PC-3 (cell line): ENCODE measurements around the gene ACKR3. TPM values are rescaled to one million over a fixed set of nuclear protein-coding genes. Genes with fewer than 3 reads are reported as not detected.

Experiments used
- ATAC-seq: fragments of 200-7000 bp; cut with Tn5 transposase; 2 replicates; pipeline ENCODE4 v1.9.1; 2020; ENCODE audit warnings: mild to moderate bottlenecking, moderate library complexity
- BruUV-seq: library from RNA; stranded (reverse); fragments of 400-500 nt; replicated peaks from 2 replicates; lab custom pipeline; 2021; lab: Mats Ljungman, UMichigan
- CTCF ChIA-PET: fragments of 300-600 bp; sonication (Branson Sonifier 250); formaldehyde crosslinking; loops from one replicate; lab custom pipeline; 2022; ENCODE audit warnings: antibody characterized with exemption; lab: Charles Lee
- POLR2A ChIA-PET: fragments of 300-600 bp; sonication (Branson Sonifier 250); formaldehyde crosslinking; loops from one replicate; lab custom pipeline; 2022; ENCODE audit warnings: antibody characterized with exemption; ENCODE audit not compliant: unreplicated experiment; lab: Charles Lee
- DNase-seq: peaks from one replicate; pipeline ENCODE4 v3.0.0-alpha.2; 2015
- H2AFZ ChIP-seq: fragments of 300-600 bp; sonication (generic); 2 replicates; pipeline ENCODE4 v1.6.0; 2016; ENCODE audit warnings: antibody characterized with exemption, low read length
- H3F3A ChIP-seq: fragments of 300-600 bp; sonication (generic); one replicate; pipeline ENCODE4 v1.6.0; 2017; ENCODE audit warnings: antibody characterized with exemption, low read length, control low read depth, mild to moderate bottlenecking; ENCODE audit not compliant: unreplicated experiment
- H3K27ac ChIP-seq: fragments of 300-600 bp; sonication (generic); 2 replicates; pipeline ENCODE4 v1.5.1; 2016; ENCODE audit warnings: mild to moderate bottlenecking, low read length
- H3K27me3 ChIP-seq: fragments of 300-600 bp; sonication (generic); 2 replicates; pipeline ENCODE4 v1.6.1; 2016; ENCODE audit warnings: low read length, mixed read lengths
- H3K36me3 ChIP-seq: fragments of 300-600 bp; sonication (generic); 2 replicates; pipeline ENCODE4 v1.6.1; 2016; ENCODE audit warnings: low read depth, mixed run types, low read length, mixed read lengths
- H3K4me1 ChIP-seq: fragments of 300-600 bp; sonication (generic); 2 replicates; pipeline ENCODE4 v1.5.1; 2016; ENCODE audit warnings: low read length; ENCODE audit not compliant: insufficient read depth
- H3K4me2 ChIP-seq: fragments of 300-600 bp; sonication (generic); 2 replicates; pipeline ENCODE4 v1.6.0; 2016; ENCODE audit warnings: low read length
- H3K4me3 ChIP-seq: fragments of 300-600 bp; sonication (generic); 2 replicates; pipeline ENCODE4 v1.5.1; 2016; ENCODE audit warnings: mild to moderate bottlenecking, low read length, mixed read lengths
- H3K79me2 ChIP-seq: fragments of 300-600 bp; sonication (generic); 2 replicates; pipeline ENCODE4 v1.6.1; 2017; ENCODE audit warnings: low read length, mixed read lengths
- H3K9ac ChIP-seq: fragments of 300-600 bp; sonication (generic); 2 replicates; pipeline ENCODE4 v1.6.0; 2016; ENCODE audit warnings: mild to moderate bottlenecking, low read length
- H3K9me2 ChIP-seq: fragments of 300-600 bp; sonication (generic); replicated peaks from 2 replicates; pipeline ENCODE4 v1.6.1; 2016; ENCODE audit warnings: mixed run types, low read length, mixed read lengths
- H3K9me3 ChIP-seq: fragments of 300-600 bp; sonication (generic); 2 replicates; pipeline ENCODE4 v1.6.1; 2016; ENCODE audit warnings: low read length, mixed read lengths
- H4K20me1 ChIP-seq: fragments of 300-600 bp; sonication (generic); 2 replicates; pipeline ENCODE4 v1.6.1; 2016; ENCODE audit warnings: low read length, mixed read lengths
- CTCF ChIP-seq: fragments of 300-600 bp; sonication (generic); conservative IDR thresholded peaks from 2 replicates; pipeline ENCODE4 v1.5.1; 2017; ENCODE audit warnings: antibody characterized with exemption, low read depth, mild to moderate bottlenecking, low read length
- EZH2 ChIP-seq: fragments of 300-600 bp; sonication (generic); IDR thresholded peaks from one replicate; pipeline ENCODE4 v1.6.1; 2017; ENCODE audit warnings: antibody characterized with exemption, mild to moderate bottlenecking, low read length; ENCODE audit not compliant: unreplicated experiment
- EZH2phosphoT487 ChIP-seq: fragments of 300-600 bp; sonication (generic); IDR thresholded peaks from 2 replicates; pipeline ENCODE4 v1.6.1; 2018; ENCODE audit warnings: mild to moderate bottlenecking, antibody characterized with exemption, low read length, borderline replicate concordance
- intact Hi-C: fragments of 100-400 bp; cut with micrococcal nuclease; formaldehyde crosslinking; loops from 2 replicates; pipeline ENCODE4 v1.9.0; 2023
- total RNA-seq: library from RNA; depleted of rRNA; stranded (reverse); fragments of >200 nt; gene quantifications from 2 replicates; pipeline ENCODE4 v1.2.3, GENCODE V29; 2014

The ACKR3 gene
- total RNA-seq, 1 experiment from 2014 or later, result 3.1 TPM

DNA sequence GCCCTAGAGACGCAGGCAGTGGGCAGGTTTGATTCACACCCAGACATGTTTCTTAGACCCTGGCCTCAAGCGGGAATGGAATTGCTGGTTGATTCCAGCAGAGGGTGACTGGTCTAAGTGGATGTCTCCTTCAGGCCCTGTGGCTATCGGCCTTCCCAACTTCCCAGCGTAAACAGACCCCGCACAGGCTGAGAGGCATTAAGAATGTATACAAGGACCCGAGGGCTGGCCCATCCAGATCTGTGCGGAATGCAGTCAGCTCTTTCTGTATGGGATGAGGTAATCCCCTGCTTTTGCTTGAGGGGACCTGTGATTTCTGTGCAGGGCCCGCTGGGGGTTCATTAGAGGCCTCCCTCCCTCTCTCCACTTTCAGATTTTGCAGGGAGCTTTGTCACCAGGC is 6.5 kb downstream of the ACKR3 start:
- Histone ChIP-seq H3K9me2 (no peaks in the 10 kb centered on the region), H4K20me1 (no peaks in the 10 kb centered on the region), H3K36me3 (no peaks in the 10 kb centered on the region), H3F3A (no peaks in the 10 kb centered on the region), H3K4me3 (no peak overlapping the region), H3K4me1 (0 out of 2 replicates have a peak, but pooled peaks cover 3% of the 10 kb centered on the region), H3K9ac (no peak overlapping the region), H2AFZ (no peak overlapping the region), H3K4me2 (no peak overlapping the region), H3K79me2 (no peaks in the 10 kb centered on the region), H3K27me3 (no peaks in the 10 kb centered on the region), H3K27ac (no peak overlapping the region), H3K9me3 (no peaks in the 10 kb centered on the region)
- no peak for ATAC-seq
- TF ChIP-seq EZH2phosphoT487, result no peak
- TF ChIP-seq CTCF, result no peak
- no peak for TF ChIP-seq EZH2
- DNase-seq, result no peak
- BruUV-seq, result no TSS peak
- ChIA-PET POLR2A (no interaction called here), CTCF (no interaction called here)
- intact Hi-C loops, result no loop called here

GRCh38 chr2:236576953-236577352 is 7.3 kb downstream of the ACKR3 start:
- ChIA-PET CTCF (no interaction called here), POLR2A (no interaction called here)
- intact Hi-C loops, result no loop called here
- no peak for TF ChIP-seq CTCF
- no peak for TF ChIP-seq EZH2phosphoT487
- TF ChIP-seq EZH2, result no peak
- Histone ChIP-seq H3K4me2 (no peak overlapping the region), H3K36me3 (no peaks in the 10 kb centered on the region), H3K27me3 (no peaks in the 10 kb centered on the region), H3K79me2 (no peaks in the 10 kb centered on the region), H3K9me3 (no peaks in the 10 kb centered on the region), H3K4me1 (no peaks in the 10 kb centered on the region), H3K9ac (no peak overlapping the region), H3K27ac (no peak overlapping the region), H3K9me2 (no peaks in the 10 kb centered on the region), H3F3A (no peaks in the 10 kb centered on the region), H4K20me1 (no peaks in the 10 kb centered on the region), H2AFZ (no peak overlapping the region), H3K4me3 (no peak overlapping the region)
- DNase-seq (no peak), ATAC-seq (no peak)
- no TSS peak for BruUV-seq

- ATAC-seq, result no peak
- Histone ChIP-seq H3K79me2 (no peaks in the 10 kb centered on the region), H3K4me2 (no peak overlapping the region), H4K20me1 (no peaks in the 10 kb centered on the region), H2AFZ (no peak overlapping the region), H3K9me2 (no peaks in the 10 kb centered on the region), H3K4me1 (no peaks in the 10 kb centered on the region), H3K36me3 (no peaks in the 10 kb centered on the region), H3K27ac (no peak overlapping the region), H3F3A (no peaks in the 10 kb centered on the region), H3K9ac (no peak overlapping the region), H3K27me3 (no peaks in the 10 kb centered on the region), H3K4me3 (no peak overlapping the region), H3K9me3 (no peaks in the 10 kb centered on the region)
- no TSS peak for BruUV-seq
- no peak for DNase-seq
- TF ChIP-seq EZH2phosphoT487 (no peak), CTCF (no peak), EZH2 (no peak)
- intact Hi-C loops, result no loop called here
- CTCF ChIA-PET, result no interaction called here
- POLR2A ChIA-PET, result no interaction called here
These were observed 8.1 kb downstream of the ACKR3 start for GRCh38 chr2:236577481-236578410.
